Measurements from ENCODE around the gene HSPA1B. TPM values are rescaled to one million over a fixed set of nuclear protein-coding genes. Genes with fewer than 3 reads are reported as not detected.
"Not testable (repeated sequence)": the region's sequence is repeated elsewhere in the genome, so short reads cannot be mapped to it uniquely, and the experiment has no call there.

Gene HSPA1B
- polyA plus RNA-seq, 1 of the 3 experiments (the other 2 are of a cell fraction) = 96.3 TPM

DNA sequence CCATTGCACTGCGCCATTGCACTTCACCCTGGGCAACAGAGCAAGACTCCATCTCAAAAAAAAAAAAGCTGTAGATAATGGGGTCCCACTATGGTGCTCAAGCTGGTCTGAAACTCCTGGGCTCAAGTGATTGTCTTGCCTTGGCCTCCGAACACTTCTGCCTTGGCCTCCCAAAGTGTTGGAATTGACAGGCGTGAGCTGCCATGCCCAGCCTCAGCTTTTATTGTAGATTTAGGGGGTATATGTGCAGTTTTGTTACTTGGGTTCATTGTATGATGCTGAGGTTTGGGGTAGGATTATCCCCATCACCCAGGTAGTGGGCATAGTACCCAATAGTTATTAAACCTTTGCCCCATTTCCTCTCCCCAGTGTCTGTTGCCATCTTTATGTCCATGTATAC, 11.4 kb downstream of the HSPA1B start:
- POLR2A ChIA-PET = no interaction called here
- no peak overlapping the region for H3K4me3 ChIP-seq (ENCODE audit: low read depth in 2 of 2, low read length in 1 of 2)
- TF ChIP-seq, protein P1, sequence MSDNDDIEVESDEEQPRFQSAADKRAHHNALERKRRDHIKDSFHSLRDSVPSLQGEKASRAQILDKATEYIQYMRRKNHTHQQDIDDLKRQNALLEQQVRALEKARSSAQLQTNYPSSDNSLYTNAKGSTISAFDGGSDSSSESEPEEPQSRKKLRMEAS (IDR thresholded peaks at IDR 0.05; ENCODE audit: low read depth) = no peak
- no peak for TF ChIP-seq MXI1 (IDR thresholded peaks at IDR 0.05; ENCODE audit: low read depth, low read length)
- no peaks in the 10 kb centered on the region for H3K9me3 ChIP-seq
- H3K79me2 ChIP-seq (ENCODE audit: insufficient read depth) = peaks cover 43% of the 10 kb centered on the region
- peaks cover 77% of the 10 kb centered on the region for H3F3A ChIP-seq (replicated peaks; ENCODE audit: insufficient read depth)
- H3K9ac ChIP-seq = no peak overlapping the region
- H3K27ac ChIP-seq (ENCODE audit: low read depth in 2 of 2, low read length in 1 of 2) = no peak overlapping the region
- no peaks in the 10 kb centered on the region for H3K27me3 ChIP-seq (ENCODE audit: insufficient read depth)
- no peaks in the 10 kb centered on the region for H3K9me2 ChIP-seq
- CTCF ChIA-PET = interaction anchor here (0.9 to 1.5 kb wide), 4 partner anchors 9 to 69 kb away, joined by 3 to 6 read pairs (median 4); no protein-coding TSS in a partner anchor
- DNase-seq = no peak
- H4K20me1 ChIP-seq (ENCODE audit: insufficient read depth) = peaks cover 52% of the 10 kb centered on the region
- H3K4me2 ChIP-seq = peak overlapping the region; percentile 99
- 82% methylated on average over 2 of the region's 3 CpGs for WGBS (ENCODE audit: low lambda C conversion rate)
- peaks cover 23 to 52% of the 10 kb centered on the region in 2 experiments for H3K36me3 ChIP-seq (replicated peaks in 1 of 2; ENCODE audit: control insufficient read depth in 1 of 2, insufficient read depth in 2 of 2, low read length in 1 of 2)
- no peak overlapping the region for H2AFZ ChIP-seq (ENCODE audit: low read depth)
- peaks cover 14 to 17% of the 10 kb centered on the region in 2 experiments; a peak in 1 of 4 replicates for H3K4me1 ChIP-seq (ENCODE audit: control insufficient read depth in 1 of 2, insufficient read depth in 2 of 2, low read depth in 1 of 2, low read length in 1 of 2)

DNA sequence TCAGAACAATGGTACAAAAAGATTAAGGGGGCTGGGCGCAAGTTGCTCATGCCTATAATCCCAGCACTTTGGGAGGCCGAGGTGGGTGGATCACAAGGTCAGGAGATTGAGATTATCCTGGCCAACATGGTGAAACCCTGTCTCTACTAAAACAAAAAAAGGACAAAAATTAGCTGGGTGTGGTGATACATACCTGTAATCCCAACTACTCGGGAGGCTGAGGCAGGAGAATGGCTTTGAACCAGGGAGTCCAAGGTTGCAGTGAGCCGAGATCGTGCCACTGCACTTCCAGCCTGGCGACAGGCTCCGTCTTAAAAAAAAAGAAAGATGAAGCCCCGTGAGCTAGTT, 12.2 kb downstream of the HSPA1B start:
- Histone ChIP-seq H3K4me1 (ENCODE audit: control insufficient read depth in 1 of 2, insufficient read depth in 2 of 2, low read depth in 1 of 2, low read length in 1 of 2) (peaks cover 14 to 17% of the 10 kb centered on the region in 2 experiments; a peak in 1 of 4 replicates), H3F3A (replicated peaks; ENCODE audit: insufficient read depth) (peaks cover 81% of the 10 kb centered on the region), H3K36me3 (replicated peaks in 1 of 2; ENCODE audit: control insufficient read depth in 1 of 2, insufficient read depth in 2 of 2, low read length in 1 of 2) (peaks cover 23 to 52% of the 10 kb centered on the region in 2 experiments), H4K20me1 (ENCODE audit: insufficient read depth) (peaks cover 52% of the 10 kb centered on the region), H3K79me2 (ENCODE audit: insufficient read depth) (peaks cover 40% of the 10 kb centered on the region)
- H3K4me3 ChIP-seq (ENCODE audit: low read depth in 2 of 2, low read length in 1 of 2); H3K27ac ChIP-seq (ENCODE audit: low read depth in 2 of 2, low read length in 1 of 2); H3K4me2 ChIP-seq; DNase-seq; H3K27me3 ChIP-seq (ENCODE audit: insufficient read depth); H3K9me2 ChIP-seq; H3K9me3 ChIP-seq; H2AFZ ChIP-seq (ENCODE audit: low read depth); H3K9ac ChIP-seq: not testable (repeated sequence)
- ChIA-PET CTCF (interaction anchor here (0.6 to 1.2 kb wide), 4 partner anchors 48 to 241 kb away, joined by 3 to 6 read pairs (median 4); no protein-coding TSS in a partner anchor), POLR2A (interaction anchor here (0.9 kb wide), 1 partner anchor 58 kb away, joined by 3 read pairs; the partner anchor contains the start of gene EHMT2)
- over 99% methylated on average over 8 of the region's 8 CpGs for WGBS (ENCODE audit: low lambda C conversion rate)

DNA sequence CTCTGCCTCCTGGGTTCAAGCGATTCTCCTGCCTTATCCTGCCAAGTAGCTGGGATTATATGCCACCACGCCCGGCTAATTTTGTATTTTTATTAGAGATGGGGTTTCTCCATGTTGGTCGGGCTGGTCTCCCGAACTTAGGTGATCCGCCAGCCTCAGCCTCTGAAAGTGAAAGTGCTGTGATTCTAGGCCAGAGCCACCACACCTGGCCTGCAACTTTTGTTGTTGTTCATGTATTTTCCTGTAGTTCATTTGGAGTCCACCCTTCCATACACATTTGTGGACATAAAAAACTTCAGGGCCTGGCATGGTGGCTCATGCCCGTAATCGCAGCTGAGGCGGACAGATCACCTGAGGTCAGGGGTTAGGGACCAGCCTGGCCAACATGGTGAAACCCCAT, 14.5 kb downstream of the HSPA1B start:
- Histone ChIP-seq H3K9ac (no peak overlapping the region), H3K27ac (ENCODE audit: low read depth in 2 of 2, low read length in 1 of 2) (no peak overlapping the region), H3K4me3 (ENCODE audit: low read depth in 2 of 2, low read length in 1 of 2) (no peak overlapping the region), H3K9me2 (no peaks in the 10 kb centered on the region), H3K4me1 (ENCODE audit: control insufficient read depth in 1 of 2, insufficient read depth in 2 of 2, low read depth in 1 of 2, low read length in 1 of 2) (peaks cover 9 to 15% of the 10 kb centered on the region in 2 experiments; a peak in 1 of 4 replicates), H3K79me2 (ENCODE audit: insufficient read depth) (peaks cover 17% of the 10 kb centered on the region), H4K20me1 (ENCODE audit: insufficient read depth) (peaks cover 40% of the 10 kb centered on the region), H3K9me3 (no peaks in the 10 kb centered on the region), H2AFZ (ENCODE audit: low read depth) (no peak overlapping the region), H3K27me3 (ENCODE audit: insufficient read depth) (no peaks in the 10 kb centered on the region), H3K36me3 (replicated peaks in 1 of 2; ENCODE audit: control insufficient read depth in 1 of 2, insufficient read depth in 2 of 2, low read length in 1 of 2) (peaks cover 20 to 41% of the 10 kb centered on the region in 2 experiments), H3F3A (replicated peaks; ENCODE audit: insufficient read depth) (peaks cover 63% of the 10 kb centered on the region), H3K4me2 (no peak overlapping the region)
- CTCF ChIA-PET = no interaction called here
- WGBS (ENCODE audit: low lambda C conversion rate) = 91% methylated on average over 9 of the region's 9 CpGs
- TF ChIP-seq GABPA (IDR thresholded peaks at IDR 0.05; ENCODE audit: low read depth) (no peak), EP300 (IDR thresholded peaks at IDR 0.05; ENCODE audit: borderline replicate concordance in 1 of 2, low read depth in 1 of 2, low read length in 1 of 2) (no peak), SIN3A (IDR thresholded peaks at IDR 0.05; ENCODE audit: borderline replicate concordance, low read depth, low read length) (no peak), TCF12 (IDR thresholded peaks at IDR 0.05) (no peak), TAF1 (IDR thresholded peaks at IDR 0.05; ENCODE audit: borderline replicate concordance, low read depth, low read length) (no peak), FOSL2 (IDR thresholded peaks at IDR 0.05; ENCODE audit: borderline replicate concordance, low read depth) (no peak), MXI1 (IDR thresholded peaks at IDR 0.05; ENCODE audit: low read depth, low read length) (no peak)
- TF ChIP-seq, protein P2, sequence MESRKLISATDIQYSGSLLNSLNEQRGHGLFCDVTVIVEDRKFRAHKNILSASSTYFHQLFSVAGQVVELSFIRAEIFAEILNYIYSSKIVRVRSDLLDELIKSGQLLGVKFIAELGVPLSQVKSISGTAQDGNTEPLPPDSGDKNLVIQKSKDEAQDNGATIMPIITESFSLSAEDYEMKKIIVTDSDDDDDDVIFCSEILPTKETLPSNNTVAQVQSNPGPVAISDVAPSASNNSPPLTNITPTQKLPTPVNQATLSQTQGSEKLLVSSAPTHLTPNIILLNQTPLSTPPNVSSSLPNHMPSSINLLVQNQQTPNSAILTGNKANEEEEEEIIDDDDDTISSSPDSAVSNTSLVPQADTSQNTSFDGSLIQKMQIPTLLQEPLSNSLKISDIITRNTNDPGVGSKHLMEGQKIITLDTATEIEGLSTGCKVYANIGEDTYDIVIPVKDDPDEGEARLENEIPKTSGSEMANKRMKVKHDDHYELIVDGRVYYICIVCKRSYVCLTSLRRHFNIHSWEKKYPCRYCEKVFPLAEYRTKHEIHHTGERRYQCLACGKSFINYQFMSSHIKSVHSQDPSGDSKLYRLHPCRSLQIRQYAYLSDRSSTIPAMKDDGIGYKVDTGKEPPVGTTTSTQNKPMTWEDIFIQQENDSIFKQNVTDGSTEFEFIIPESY (IDR thresholded peaks at IDR 0.05; ENCODE audit: borderline replicate concordance, low read depth) = no peak
- DNase-seq = no peak
- POLR2A ChIA-PET = interaction anchor here (0.6 to 1.2 kb wide), 2 partner anchors 21 to 281 kb away, joined by 4 read pairs; partner anchors contain the start of gene NEU1
